ENCODE results near the gene PRR5.

Gene PRR5

GRCh38 chr22:44777364-44777755 lies 75.4 kb downstream of the PRR5 start:
- H3K27me3 ChIP-seq (ENCODE audit: insufficient read depth, low read depth), result peaks cover 3% of the 10 kb centered on the region; the same call in 1 of the 2 replicates
- no peak for TF ChIP-seq CTCF (conservative IDR thresholded peaks at IDR 0.05; ENCODE audit: low read depth, low read length)
- no peaks in the 10 kb centered on the region for H3K79me2 ChIP-seq (ENCODE audit: insufficient read depth, low read depth)
- no peak overlapping the region for H3K9ac ChIP-seq
- H3K4me2 ChIP-seq, result no peak overlapping the region
- H3K4me3 ChIP-seq (IDR thresholded peaks at IDR 0.05; ENCODE audit: insufficient read depth, low read depth, low read length), result no peak overlapping the region
- no peaks in the 10 kb centered on the region for H3K36me3 ChIP-seq (ENCODE audit: insufficient read depth)
- H2AFZ ChIP-seq (ENCODE audit: low read depth), result no peak overlapping the region
- no peaks in the 10 kb centered on the region for H4K20me1 ChIP-seq (ENCODE audit: insufficient read depth)
- no peak overlapping the region for H3K27ac ChIP-seq
- H3K4me1 ChIP-seq (ENCODE audit: low read depth, poor library complexity, severe bottlenecking), result no peaks in the 10 kb centered on the region

- Histone ChIP-seq H3K27ac (no peak overlapping the region), H4K20me1 (ENCODE audit: insufficient read depth) (no peaks in the 10 kb centered on the region), H2AFZ (ENCODE audit: low read depth) (no peak overlapping the region), H3K36me3 (ENCODE audit: insufficient read depth) (no peaks in the 10 kb centered on the region), H3K4me2 (no peak overlapping the region), H3K27me3 (ENCODE audit: insufficient read depth, low read depth) (peaks cover 3% of the 10 kb centered on the region; the same call in 1 of the 2 replicates), H3K79me2 (ENCODE audit: insufficient read depth, low read depth) (no peaks in the 10 kb centered on the region), H3K4me3 (IDR thresholded peaks at IDR 0.05; ENCODE audit: insufficient read depth, low read depth, low read length) (no peak overlapping the region), H3K4me1 (ENCODE audit: low read depth, poor library complexity, severe bottlenecking) (no peaks in the 10 kb centered on the region), H3K9ac (no peak overlapping the region)
- no peak for TF ChIP-seq CTCF (conservative IDR thresholded peaks at IDR 0.05; ENCODE audit: low read depth, low read length)
Measured at GRCh38 chr22:44780876-44781449, 79.0 kb downstream of the PRR5 start.

GRCh38 chr22:44782363-44782963 lies 80.5 kb downstream of the PRR5 start:
- Histone ChIP-seq H3K79me2 (ENCODE audit: insufficient read depth, low read depth) (no peaks in the 10 kb centered on the region), H3K27me3 (ENCODE audit: insufficient read depth, low read depth) (peaks cover 1% of the 10 kb centered on the region; the same call in 1 of the 2 replicates), H3K4me2 (no peak overlapping the region), H3K27ac (no peak overlapping the region), H3K9ac (no peak overlapping the region), H2AFZ (ENCODE audit: low read depth) (no peak overlapping the region), H3K4me1 (ENCODE audit: low read depth, poor library complexity, severe bottlenecking) (no peaks in the 10 kb centered on the region), H3K36me3 (ENCODE audit: insufficient read depth) (no peaks in the 10 kb centered on the region), H3K4me3 (IDR thresholded peaks at IDR 0.05; ENCODE audit: insufficient read depth, low read depth, low read length) (no peak overlapping the region), H4K20me1 (ENCODE audit: insufficient read depth) (no peaks in the 10 kb centered on the region)
- no peak for TF ChIP-seq CTCF (conservative IDR thresholded peaks at IDR 0.05; ENCODE audit: low read depth, low read length)

GRCh38 chr22:44783091-44783490 lies 81.1 kb downstream of the PRR5 start:
- no peaks in the 10 kb centered on the region for H3K36me3 ChIP-seq (ENCODE audit: insufficient read depth)
- TF ChIP-seq CTCF (conservative IDR thresholded peaks at IDR 0.05; ENCODE audit: low read depth, low read length), result no peak
- H3K4me1 ChIP-seq (ENCODE audit: low read depth, poor library complexity, severe bottlenecking), result no peaks in the 10 kb centered on the region
- no peak overlapping the region for H3K4me2 ChIP-seq
- no peak overlapping the region for H2AFZ ChIP-seq (ENCODE audit: low read depth)
- H4K20me1 ChIP-seq (ENCODE audit: insufficient read depth), result no peaks in the 10 kb centered on the region
- no peak overlapping the region for H3K9ac ChIP-seq
- H3K27me3 ChIP-seq (ENCODE audit: insufficient read depth, low read depth), result no peaks in the 10 kb centered on the region; the same call in 1 of the 2 replicates
- no peaks in the 10 kb centered on the region for H3K79me2 ChIP-seq (ENCODE audit: insufficient read depth, low read depth)
- no peak overlapping the region for H3K27ac ChIP-seq
- no peak overlapping the region for H3K4me3 ChIP-seq (IDR thresholded peaks at IDR 0.05; ENCODE audit: insufficient read depth, low read depth, low read length)
